ENCODE results near the gene MARVELD1.

The MARVELD1 gene

GRCh38 chr10:97713339-97713825 lies at the start of gene MARVELD1:
TSS of gene MARVELD1 (plus strand) at chr10:97713730. CDS start at chr10:97713877, 147 bp downstream.
- peak within 1 kb of the TSS; percentile 81 for H3K4me3 ChIP-seq
- peak; percentile 84 for DNase-seq (ENCODE audit: low spot score)
- peak within 1 kb of the TSS; percentile 93 to 96 for H3K27ac ChIP-seq
- no peak for TF ChIP-seq CTCF (IDR thresholded peaks at IDR 0.05)

GRCh38 chr10:97664282-97664850 lies 49.2 kb upstream of the MARVELD1 start:
- H3K27ac ChIP-seq: no peak overlapping the region
- no peak for DNase-seq (ENCODE audit: low spot score)
- no peak overlapping the region for H3K4me3 ChIP-seq
- no peak for TF ChIP-seq CTCF (IDR thresholded peaks at IDR 0.05)

GRCh38 chr10:97666992-97667391 lies 46.5 kb upstream of the MARVELD1 start:
- no peak for TF ChIP-seq CTCF (IDR thresholded peaks at IDR 0.05)
- no peak for DNase-seq (ENCODE audit: low spot score)
- H3K27ac ChIP-seq: no peak overlapping the region
- H3K4me3 ChIP-seq: no peak overlapping the region

- H3K27ac ChIP-seq: no peak overlapping the region
- no peak for DNase-seq (ENCODE audit: low spot score)
- no peak overlapping the region for H3K4me3 ChIP-seq
- TF ChIP-seq CTCF (IDR thresholded peaks at IDR 0.05): no peak
Observed at GRCh38 chr10:97667463-97667862, 46.1 kb upstream of the MARVELD1 start.

- DNase-seq (ENCODE audit: low spot score): no peak
- TF ChIP-seq CTCF (IDR thresholded peaks at IDR 0.05): no peak
- Histone ChIP-seq H3K27ac (no peak overlapping the region), H3K4me3 (no peak overlapping the region)
Observed at GRCh38 chr10:97669571-97669970, 44.0 kb upstream of the MARVELD1 start.

- Histone ChIP-seq H3K27ac (no peak overlapping the region), H3K4me3 (no peak overlapping the region)
- TF ChIP-seq CTCF (IDR thresholded peaks at IDR 0.05): no peak
- no peak for DNase-seq (ENCODE audit: low spot score)
Observed at GRCh38 chr10:97673736-97674525, 39.6 kb upstream of the MARVELD1 start.

- no peak for TF ChIP-seq CTCF (IDR thresholded peaks at IDR 0.05)
- DNase-seq (ENCODE audit: low spot score): no peak
- no peak overlapping the region for H3K27ac ChIP-seq
- no peak overlapping the region for H3K4me3 ChIP-seq
Observed at GRCh38 chr10:97675222-97675621, 38.3 kb upstream of the MARVELD1 start.

All from coronary artery (tissue), 2 donors.